GM19239 (cell line): ENCODE results near the gene ASCC1.
A peak's percentile ranks its signal among the peaks of the same experiment; 100 is the strongest.
"Not testable (repeated sequence)": the region's sequence is repeated elsewhere in the genome, so short reads cannot be mapped to it uniquely, and the experiment has no call there.

Experiments
- DNase-seq: peaks from one replicate; pipeline ENCODE4 v3.0.0; 2011; ENCODE audit warnings: low spot score; ENCODE audit not compliant: insufficient read length
- FAIRE-seq: peaks from 2 replicates; lab custom pipeline; 2011; peaks lifted over from hg19 to GRCh38; lab: Jason Lieb, UNC

Gene ASCC1

GRCh38 chr10:72174297-72174662, 41.8 kb downstream of the ASCC1 start:
- FAIRE-seq: no peak

GRCh38 chr10:72173619-72174296, 42.3 kb downstream of the ASCC1 start:
- peak; percentile 94 for FAIRE-seq
- no peak for DNase-seq

More at GRCh38 chr10:72174297-72174662, 41.8 kb downstream of the ASCC1 start:
- no peak for DNase-seq

GRCh38 chr10:72173262-72173618, 42.8 kb downstream of the ASCC1 start:
- FAIRE-seq: no peak
- no peak for DNase-seq

- no peak for DNase-seq
- no peak for FAIRE-seq
Measured at GRCh38 chr10:72171175-72171630, 44.9 kb downstream of the ASCC1 start.

- no peak for DNase-seq
- FAIRE-seq: no peak
Measured at GRCh38 chr10:72170733-72171132, 45.3 kb downstream of the ASCC1 start.

- no peak for FAIRE-seq
Measured at GRCh38 chr10:72170263-72170662, 45.8 kb downstream of the ASCC1 start.

GRCh38 chr10:72167118-72167517, 49.0 kb downstream of the ASCC1 start:
- FAIRE-seq (no peak), DNase-seq (no peak)

More at GRCh38 chr10:72170263-72170662, 45.8 kb downstream of the ASCC1 start:
- DNase-seq: no peak

GRCh38 chr10:72164617-72165016, 51.5 kb downstream of the ASCC1 start:
- peak; percentile 21 for FAIRE-seq
- DNase-seq: no peak

GRCh38 chr10:72162978-72163377, 53.1 kb downstream of the ASCC1 start:
- DNase-seq (no peak), FAIRE-seq (no peak)

GRCh38 chr10:72158176-72158575, 57.9 kb downstream of the ASCC1 start:
- DNase-seq: no peak
- FAIRE-seq: no peak

GRCh38 chr10:72156223-72156622, 59.9 kb downstream of the ASCC1 start:
- FAIRE-seq (no peak), DNase-seq (no peak)

GRCh38 chr10:72152286-72152685, 63.8 kb downstream of the ASCC1 start:
- DNase-seq: no peak
- no peak for FAIRE-seq

GRCh38 chr10:72150746-72151478, 65.2 kb downstream of the ASCC1 start:
- not testable (repeated sequence) for FAIRE-seq, DNase-seq

- not testable (repeated sequence) for DNase-seq, FAIRE-seq
Measured at GRCh38 chr10:72147324-72147584, 68.8 kb downstream of the ASCC1 start.

GRCh38 chr10:72146559-72147323, 69.3 kb downstream of the ASCC1 start:
- DNase-seq (no peak), FAIRE-seq (no peak)

- no peak for FAIRE-seq
- no peak for DNase-seq
Measured at GRCh38 chr10:72146071-72146470, 70.0 kb downstream of the ASCC1 start.

GRCh38 chr10:72145657-72146056, 70.4 kb downstream of the ASCC1 start:
- DNase-seq (no peak), FAIRE-seq (no peak)

- no peak for FAIRE-seq
Measured at GRCh38 chr10:72140850-72141249, 75.2 kb downstream of the ASCC1 start.

GRCh38 chr10:72140174-72140573, 75.9 kb downstream of the ASCC1 start:
- DNase-seq (no peak), FAIRE-seq (no peak)

More at GRCh38 chr10:72140850-72141249, 75.2 kb downstream of the ASCC1 start:
- DNase-seq: no peak

GRCh38 chr10:72137583-72137982, 78.5 kb downstream of the ASCC1 start:
- FAIRE-seq (no peak), DNase-seq (no peak)

- not testable (repeated sequence) for DNase-seq, FAIRE-seq
Measured at GRCh38 chr10:72136225-72136624, 79.9 kb downstream of the ASCC1 start.
